ENCODE results near the gene USP36.

DNA sequence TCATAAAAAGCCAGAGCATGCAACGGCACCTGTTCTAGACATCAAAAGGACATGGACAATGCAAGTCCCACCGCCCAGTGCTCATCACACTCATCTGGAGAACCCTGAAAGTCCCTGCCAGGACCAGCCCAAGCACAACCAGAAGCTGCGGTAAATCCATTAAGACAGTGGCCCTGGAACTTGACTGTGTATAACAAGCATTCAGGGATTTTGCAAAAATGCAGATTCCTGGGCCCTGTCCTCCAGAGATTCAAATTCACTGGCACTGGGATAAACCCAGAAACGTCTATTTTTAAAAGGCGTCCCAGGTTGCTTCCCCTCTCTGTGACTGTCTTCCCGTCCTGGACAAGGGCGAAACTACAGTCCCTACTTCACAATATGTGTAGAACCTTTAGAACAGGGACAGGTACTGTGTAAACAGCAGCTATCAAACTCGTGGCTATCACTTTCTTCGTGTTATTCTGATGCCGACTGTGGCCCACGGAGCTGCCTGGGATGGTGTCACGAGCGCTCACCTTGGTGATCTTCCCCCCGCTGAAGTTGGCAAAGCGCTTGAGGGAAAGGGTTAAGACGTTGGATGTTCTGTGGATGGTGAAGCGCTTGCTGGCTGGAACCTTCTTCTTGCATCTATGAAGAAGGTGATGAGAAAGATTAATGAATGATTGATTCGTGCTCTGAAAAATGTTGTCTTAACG is 22.3 kb downstream of the USP36 start:
- TF ChIP-seq, protein P1, sequence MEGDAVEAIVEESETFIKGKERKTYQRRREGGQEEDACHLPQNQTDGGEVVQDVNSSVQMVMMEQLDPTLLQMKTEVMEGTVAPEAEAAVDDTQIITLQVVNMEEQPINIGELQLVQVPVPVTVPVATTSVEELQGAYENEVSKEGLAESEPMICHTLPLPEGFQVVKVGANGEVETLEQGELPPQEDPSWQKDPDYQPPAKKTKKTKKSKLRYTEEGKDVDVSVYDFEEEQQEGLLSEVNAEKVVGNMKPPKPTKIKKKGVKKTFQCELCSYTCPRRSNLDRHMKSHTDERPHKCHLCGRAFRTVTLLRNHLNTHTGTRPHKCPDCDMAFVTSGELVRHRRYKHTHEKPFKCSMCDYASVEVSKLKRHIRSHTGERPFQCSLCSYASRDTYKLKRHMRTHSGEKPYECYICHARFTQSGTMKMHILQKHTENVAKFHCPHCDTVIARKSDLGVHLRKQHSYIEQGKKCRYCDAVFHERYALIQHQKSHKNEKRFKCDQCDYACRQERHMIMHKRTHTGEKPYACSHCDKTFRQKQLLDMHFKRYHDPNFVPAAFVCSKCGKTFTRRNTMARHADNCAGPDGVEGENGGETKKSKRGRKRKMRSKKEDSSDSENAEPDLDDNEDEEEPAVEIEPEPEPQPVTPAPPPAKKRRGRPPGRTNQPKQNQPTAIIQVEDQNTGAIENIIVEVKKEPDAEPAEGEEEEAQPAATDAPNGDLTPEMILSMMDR (IDR thresholded peaks at IDR 0.05) = no peak
- TF ChIP-seq POLR2A (IDR thresholded peaks at IDR 0.05) = no peak

Measured in breast epithelium (tissue), 3 donors.